ENCODE measurements around the gene CEP290. TPM values are rescaled to one million over a fixed set of nuclear protein-coding genes. Genes with fewer than 3 reads are reported as not detected.

Gene CEP290
- total RNA-seq, 1 experiment from 2014 or later = 14.1 TPM

DNA sequence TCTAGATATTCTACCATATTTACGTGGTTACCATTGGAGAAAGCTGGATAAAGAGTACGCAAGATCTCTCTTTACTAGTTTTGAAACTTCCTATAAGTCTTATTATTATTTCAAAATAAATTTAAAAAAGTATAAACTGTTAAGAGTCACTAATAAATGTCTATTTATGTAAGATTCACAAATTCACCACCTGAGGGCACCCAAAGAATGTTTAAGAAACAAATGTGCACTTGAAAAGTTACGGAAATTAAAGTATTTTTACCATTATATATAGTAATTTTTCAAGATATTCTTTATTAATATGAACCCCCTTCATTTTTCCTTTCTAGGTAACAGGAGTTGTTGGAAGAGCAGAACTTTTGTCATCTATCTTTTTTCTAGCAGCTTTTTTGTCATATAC, 12.1 kb upstream of the CEP290 start:
- BruUV-seq (replicated peaks) = no TSS peak
- Mint-ChIP-seq H3K36me3 (ENCODE audit: insufficient read depth, unreplicated experiment) (no peaks in the 10 kb centered on the region), H3K9me3 (ENCODE audit: low read depth, unreplicated experiment) (no peaks in the 10 kb centered on the region), H3K27ac (ENCODE audit: unreplicated experiment) (no peak overlapping the region), H3K4me1 (ENCODE audit: low read depth, unreplicated experiment) (no peaks in the 10 kb centered on the region), H3K4me3 (ENCODE audit: low read depth, unreplicated experiment) (no peak overlapping the region), H3K27me3 (ENCODE audit: unreplicated experiment) (no peaks in the 10 kb centered on the region)
- intact Hi-C loops (cut with micrococcal nuclease; ENCODE audit: unreplicated experiment) = loop anchor here (1.0 to 5.0 kb wide), 4 partner anchors 238 to 839 kb away; no protein-coding TSS in a partner anchor
- CTCF ChIA-PET = no interaction called here
- DNase-seq = peak; percentile 16
- TF ChIP-seq, protein P1, sequence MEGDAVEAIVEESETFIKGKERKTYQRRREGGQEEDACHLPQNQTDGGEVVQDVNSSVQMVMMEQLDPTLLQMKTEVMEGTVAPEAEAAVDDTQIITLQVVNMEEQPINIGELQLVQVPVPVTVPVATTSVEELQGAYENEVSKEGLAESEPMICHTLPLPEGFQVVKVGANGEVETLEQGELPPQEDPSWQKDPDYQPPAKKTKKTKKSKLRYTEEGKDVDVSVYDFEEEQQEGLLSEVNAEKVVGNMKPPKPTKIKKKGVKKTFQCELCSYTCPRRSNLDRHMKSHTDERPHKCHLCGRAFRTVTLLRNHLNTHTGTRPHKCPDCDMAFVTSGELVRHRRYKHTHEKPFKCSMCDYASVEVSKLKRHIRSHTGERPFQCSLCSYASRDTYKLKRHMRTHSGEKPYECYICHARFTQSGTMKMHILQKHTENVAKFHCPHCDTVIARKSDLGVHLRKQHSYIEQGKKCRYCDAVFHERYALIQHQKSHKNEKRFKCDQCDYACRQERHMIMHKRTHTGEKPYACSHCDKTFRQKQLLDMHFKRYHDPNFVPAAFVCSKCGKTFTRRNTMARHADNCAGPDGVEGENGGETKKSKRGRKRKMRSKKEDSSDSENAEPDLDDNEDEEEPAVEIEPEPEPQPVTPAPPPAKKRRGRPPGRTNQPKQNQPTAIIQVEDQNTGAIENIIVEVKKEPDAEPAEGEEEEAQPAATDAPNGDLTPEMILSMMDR (IDR thresholded peaks at IDR 0.05; ENCODE audit: unreplicated experiment) = peak; percentile 54

DNA sequence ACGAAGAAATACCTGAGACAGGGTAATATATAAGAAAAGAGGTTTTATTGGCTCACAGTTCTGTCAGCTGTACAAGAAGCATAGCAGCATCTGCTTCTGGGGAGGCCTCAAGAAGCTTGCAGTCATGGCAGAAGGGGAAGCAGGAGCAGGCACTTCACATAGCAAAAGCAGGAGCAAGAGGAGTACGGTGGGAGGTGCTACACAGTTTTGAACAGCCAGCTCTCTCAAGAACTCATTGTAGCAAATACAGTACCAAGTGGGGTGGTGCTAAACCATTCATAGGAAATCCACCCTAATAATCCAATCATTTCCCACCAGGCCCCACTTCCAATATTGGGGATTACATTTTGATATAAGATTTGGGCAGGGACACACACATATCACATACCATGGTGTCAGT, 8.2 kb upstream of the CEP290 start:
- DNase-seq = no peak
- Mint-ChIP-seq H3K4me3 (ENCODE audit: low read depth, unreplicated experiment) (no peak overlapping the region), H3K4me1 (ENCODE audit: low read depth, unreplicated experiment) (peaks cover 15% of the 10 kb centered on the region), H3K27me3 (ENCODE audit: unreplicated experiment) (no peaks in the 10 kb centered on the region), H3K27ac (ENCODE audit: unreplicated experiment) (no peak overlapping the region), H3K9me3 (ENCODE audit: low read depth, unreplicated experiment) (no peaks in the 10 kb centered on the region), H3K36me3 (ENCODE audit: insufficient read depth, unreplicated experiment) (no peaks in the 10 kb centered on the region)
- CTCF ChIA-PET = no interaction called here
- intact Hi-C loops (cut with micrococcal nuclease; ENCODE audit: unreplicated experiment) = loop anchor here (5.0 kb wide), 3 partner anchors 242 to 482 kb away; no protein-coding TSS in a partner anchor
- TF ChIP-seq, protein P1 (IDR thresholded peaks at IDR 0.05; ENCODE audit: unreplicated experiment) = no peak
- BruUV-seq (replicated peaks) = no TSS peak

DNA sequence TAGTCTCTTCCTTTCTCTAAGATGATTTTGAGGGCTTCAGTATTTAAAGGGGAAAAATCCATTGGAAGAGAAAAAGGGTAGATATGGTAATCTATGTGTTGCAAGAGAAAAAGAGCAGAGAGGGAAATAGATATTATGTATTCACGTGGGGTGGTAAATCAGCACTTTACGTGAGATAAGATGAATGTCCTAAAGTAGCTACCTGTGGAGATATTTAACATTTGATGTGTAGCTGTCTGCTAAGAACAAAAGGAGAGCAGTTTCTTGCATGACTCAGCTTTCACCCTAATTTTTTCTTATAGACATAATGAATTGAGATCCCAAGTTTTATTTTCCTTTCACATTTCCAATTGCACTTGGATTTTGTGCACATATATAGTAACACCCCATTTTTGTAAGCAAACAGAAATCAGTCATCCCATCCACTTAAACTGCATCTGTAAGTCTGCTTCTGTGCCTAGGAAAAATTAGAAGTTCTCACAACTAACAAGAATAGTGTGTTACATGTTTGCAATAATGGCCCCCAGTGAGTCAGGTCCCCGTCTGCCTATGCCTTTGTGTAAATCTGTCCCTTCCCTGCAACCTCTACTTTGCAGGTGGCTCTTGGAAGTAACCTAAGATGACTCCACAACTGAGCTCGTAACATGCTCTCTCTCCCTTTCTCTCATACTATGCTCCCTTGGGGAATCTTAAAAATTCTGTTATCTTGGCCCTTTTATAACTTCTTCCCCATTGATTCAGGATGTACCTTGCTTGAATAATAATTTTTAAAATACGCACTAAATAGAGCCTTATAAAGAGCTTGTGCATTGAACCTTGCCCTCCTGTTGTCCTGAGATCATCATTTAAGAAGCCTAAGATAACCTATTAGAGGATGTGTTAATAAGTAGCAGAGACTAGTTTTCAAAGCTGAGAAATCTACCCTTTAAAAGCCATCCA, 3.9 kb upstream of the CEP290 start:
- intact Hi-C loops (cut with micrococcal nuclease; ENCODE audit: unreplicated experiment) = no loop called here
- no peak overlapping the region for H3K27ac Mint-ChIP-seq (ENCODE audit: unreplicated experiment)
- H3K9me3 Mint-ChIP-seq (ENCODE audit: low read depth, unreplicated experiment) = no peaks in the 10 kb centered on the region
- H3K4me3 Mint-ChIP-seq (ENCODE audit: low read depth, unreplicated experiment) = no peak overlapping the region
- DNase-seq = no peak
- peaks cover 20% of the 10 kb centered on the region for H3K36me3 Mint-ChIP-seq (ENCODE audit: insufficient read depth, unreplicated experiment)
- CTCF ChIA-PET = no interaction called here
- TF ChIP-seq, protein P1 (IDR thresholded peaks at IDR 0.05; ENCODE audit: unreplicated experiment) = no peak
- H3K4me1 Mint-ChIP-seq (ENCODE audit: low read depth, unreplicated experiment) = peaks cover 19% of the 10 kb centered on the region
- no peaks in the 10 kb centered on the region for H3K27me3 Mint-ChIP-seq (ENCODE audit: unreplicated experiment)
- BruUV-seq (replicated peaks) = no TSS peak

DNA sequence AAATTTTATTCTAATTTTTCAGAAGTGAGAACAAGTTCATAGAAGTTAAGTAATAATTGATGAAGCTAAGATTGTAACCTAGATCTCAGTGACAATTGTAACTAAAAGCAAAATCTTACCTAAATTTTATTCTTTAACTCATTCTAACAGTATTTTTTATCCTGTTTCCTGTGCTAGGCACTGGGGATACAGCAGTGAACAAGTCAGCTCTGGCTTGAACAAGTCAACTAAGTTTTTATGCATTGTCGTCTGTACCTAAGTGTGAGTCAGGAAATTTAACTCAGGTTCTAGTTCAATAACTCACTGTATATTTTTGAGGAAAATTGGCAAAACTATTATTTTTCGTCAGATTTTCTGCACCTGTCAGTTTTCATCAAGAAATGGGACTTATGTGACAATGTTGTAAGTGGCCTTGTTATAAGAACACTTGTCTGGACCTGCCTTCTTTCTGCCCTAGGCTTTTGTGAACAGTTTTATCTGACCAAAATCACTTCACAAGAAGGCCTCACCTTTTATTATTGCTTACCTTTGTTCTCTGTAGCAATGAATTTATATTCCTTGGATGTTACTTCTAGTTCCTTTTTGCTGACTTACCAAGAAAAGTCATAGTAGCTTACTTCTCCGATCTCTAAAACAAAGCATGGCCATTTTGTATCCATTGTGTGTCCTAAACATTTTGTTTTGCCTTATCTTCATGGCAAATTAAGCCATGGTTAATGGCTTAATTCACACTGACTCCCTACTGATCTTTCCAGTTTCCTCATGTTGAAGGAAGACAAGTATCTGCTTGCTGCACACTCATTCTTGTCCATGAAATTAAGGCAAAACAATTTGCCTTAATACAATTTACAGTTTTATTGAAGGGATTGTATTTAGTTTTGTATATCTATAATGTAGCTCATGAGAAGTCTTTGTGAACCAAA, 2.9 kb upstream of the CEP290 start:
- Mint-ChIP-seq H3K36me3 (ENCODE audit: insufficient read depth, unreplicated experiment) (peaks cover 20% of the 10 kb centered on the region), H3K4me3 (ENCODE audit: low read depth, unreplicated experiment) (no peak overlapping the region), H3K27ac (ENCODE audit: unreplicated experiment) (no peak overlapping the region), H3K9me3 (ENCODE audit: low read depth, unreplicated experiment) (no peaks in the 10 kb centered on the region), H3K4me1 (ENCODE audit: low read depth, unreplicated experiment) (peaks cover 19% of the 10 kb centered on the region), H3K27me3 (ENCODE audit: unreplicated experiment) (no peaks in the 10 kb centered on the region)
- BruUV-seq (replicated peaks) = no TSS peak
- intact Hi-C loops (cut with micrococcal nuclease; ENCODE audit: unreplicated experiment) = no loop called here
- TF ChIP-seq, protein P1 (IDR thresholded peaks at IDR 0.05; ENCODE audit: unreplicated experiment) = no peak
- CTCF ChIA-PET = no interaction called here
- DNase-seq = no peak
